Heart left ventricle (tissue), 13 donors: ENCODE measurements around the gene CCDC92B.
"Not testable (repeated sequence)": the region's sequence is repeated elsewhere in the genome, so short reads cannot be mapped to it uniquely, and the experiment has no call there.

Experiments
- CTCF ChIP-seq, 12 donors: fragments of 200-600 bp; sonication (generic) in 4 of 12; IDR thresholded peaks; one replicate each; pipeline versions ENCODE4 v1.5.0 to v1.8.0; 2018 to 2022; ENCODE audit warnings: antibody characterized with exemption in 12 of 12, mild to moderate bottlenecking in 5 of 12
- POLR2A ChIP-seq, 2 donors: fragments of 450-650 bp; IDR thresholded peaks; one replicate each; pipeline ENCODE4 v1.6.1; 2017; ENCODE audit warnings: antibody characterized with exemption in 2 of 2, mild to moderate bottlenecking in 2 of 2, moderate library complexity in 2 of 2
- donor health status: ischemic (EF 13 %, LVEDD 7.1; RV severe dilation, severe dysfunction).
- donor health status: DM: no; HTN: yes; CAD: no.
- donor health status: DM: no; HTN: no; CAD: no.
- donor health status: ischemic (EF 25% LVEDD 6.9; RV normal size, moderate dysfunction).
- donor health status: ischemic (EF 25% LVEDD 5.7; RV mildly dilated, moderate dysfunction).
- donor health status: ischemic (EF 35%, LVEDD 5.7; RV mildly dilated, moderate dysfunction).
- donor health status: nonischemic (EF 11% LVEDD 7.7; RV severe dilation, severe dysfunction).
- donor health status: DM: yes; HTN: yes; CAD: no.
- donor health status: PGD.
- donor health status: ischemic (EF 29% LVEDD 5.4; RV normal size, mild dysfunction).
- donor health status: nonischemic (EF 23%, LVEDD 6.1; RV moderate dilation, normal function).

DNA sequence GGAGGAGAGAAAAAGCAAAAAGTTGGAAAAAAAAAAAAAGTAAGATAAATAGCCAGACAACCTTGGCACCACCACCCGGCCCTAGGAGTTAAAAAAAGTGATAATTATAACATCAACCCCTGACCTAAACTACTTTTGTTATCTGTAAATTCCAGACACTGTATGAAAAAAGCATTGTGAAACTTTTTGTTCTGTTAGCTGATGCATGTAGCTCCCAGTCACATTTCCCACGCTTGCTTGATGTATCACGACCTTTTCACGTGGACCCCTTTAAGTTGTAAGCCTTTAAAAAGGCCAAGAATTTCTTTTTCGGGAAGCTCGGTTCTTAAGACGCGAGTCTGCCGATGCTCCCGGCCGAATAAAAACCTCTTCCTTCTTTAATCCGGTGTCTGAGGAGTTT lies 35.9 kb upstream of the CCDC92B start:
- TF ChIP-seq CTCF, POLR2A (IDR thresholded peaks at IDR 0.05): not testable (repeated sequence)
